ENCODE measurements around the gene TOMM6. TPM values are rescaled to one million over a fixed set of nuclear protein-coding genes. Genes with fewer than 3 reads are reported as not detected.

The TOMM6 gene
- total RNA-seq, 2 donors from 2014 or later = 158 to 233 TPM

GRCh38 chr6:41748102-41748477, 39.4 kb upstream of the TOMM6 start:
- no peak for TF ChIP-seq POLR2AphosphoS5 (IDR thresholded peaks at IDR 0.05)
- no peak for TF ChIP-seq POLR2A (IDR thresholded peaks at IDR 0.05)
- TF ChIP-seq, protein P1, sequence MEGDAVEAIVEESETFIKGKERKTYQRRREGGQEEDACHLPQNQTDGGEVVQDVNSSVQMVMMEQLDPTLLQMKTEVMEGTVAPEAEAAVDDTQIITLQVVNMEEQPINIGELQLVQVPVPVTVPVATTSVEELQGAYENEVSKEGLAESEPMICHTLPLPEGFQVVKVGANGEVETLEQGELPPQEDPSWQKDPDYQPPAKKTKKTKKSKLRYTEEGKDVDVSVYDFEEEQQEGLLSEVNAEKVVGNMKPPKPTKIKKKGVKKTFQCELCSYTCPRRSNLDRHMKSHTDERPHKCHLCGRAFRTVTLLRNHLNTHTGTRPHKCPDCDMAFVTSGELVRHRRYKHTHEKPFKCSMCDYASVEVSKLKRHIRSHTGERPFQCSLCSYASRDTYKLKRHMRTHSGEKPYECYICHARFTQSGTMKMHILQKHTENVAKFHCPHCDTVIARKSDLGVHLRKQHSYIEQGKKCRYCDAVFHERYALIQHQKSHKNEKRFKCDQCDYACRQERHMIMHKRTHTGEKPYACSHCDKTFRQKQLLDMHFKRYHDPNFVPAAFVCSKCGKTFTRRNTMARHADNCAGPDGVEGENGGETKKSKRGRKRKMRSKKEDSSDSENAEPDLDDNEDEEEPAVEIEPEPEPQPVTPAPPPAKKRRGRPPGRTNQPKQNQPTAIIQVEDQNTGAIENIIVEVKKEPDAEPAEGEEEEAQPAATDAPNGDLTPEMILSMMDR (IDR thresholded peaks at IDR 0.05) = no peak
- H3K36me3 ChIP-seq = no peaks in the 10 kb centered on the region
- H3K9me3 ChIP-seq = no peaks in the 10 kb centered on the region
- H3K27ac ChIP-seq = peak overlapping the region; percentile 27 to 64
- no peaks in the 10 kb centered on the region for H3K27me3 ChIP-seq (replicated peaks; ENCODE audit: insufficient read depth)
- WGBS = 83% methylated on average over 6 of the region's 6 CpGs
- H3K4me1 ChIP-seq (replicated peaks) = no peaks in the 10 kb centered on the region
- H3K4me3 ChIP-seq = no peak overlapping the region
- DNase-seq (ENCODE audit: low spot score) = no peak
- intact Hi-C loops (cut with DNase I) = no loop called here

- TF ChIP-seq, protein P1 (IDR thresholded peaks at IDR 0.05) = no peak
- TF ChIP-seq POLR2AphosphoS5 (IDR thresholded peaks at IDR 0.05) = no peak
- TF ChIP-seq POLR2A (IDR thresholded peaks at IDR 0.05) = no peak
- H3K9me3 ChIP-seq = no peaks in the 10 kb centered on the region
- no peaks in the 10 kb centered on the region for H3K4me1 ChIP-seq (replicated peaks)
- intact Hi-C loops (cut with DNase I) = no loop called here
- 45% methylated on average over 3 of the region's 3 CpGs for WGBS
- no peak overlapping the region for H3K4me3 ChIP-seq
- H3K27me3 ChIP-seq (replicated peaks; ENCODE audit: insufficient read depth) = no peaks in the 10 kb centered on the region
- DNase-seq (ENCODE audit: low spot score) = no peak
- peak overlapping the region; percentile 27 to 64 for H3K27ac ChIP-seq
- no peaks in the 10 kb centered on the region for H3K36me3 ChIP-seq
These were observed 39.0 kb upstream of the TOMM6 start for GRCh38 chr6:41748542-41748941.

DNA sequence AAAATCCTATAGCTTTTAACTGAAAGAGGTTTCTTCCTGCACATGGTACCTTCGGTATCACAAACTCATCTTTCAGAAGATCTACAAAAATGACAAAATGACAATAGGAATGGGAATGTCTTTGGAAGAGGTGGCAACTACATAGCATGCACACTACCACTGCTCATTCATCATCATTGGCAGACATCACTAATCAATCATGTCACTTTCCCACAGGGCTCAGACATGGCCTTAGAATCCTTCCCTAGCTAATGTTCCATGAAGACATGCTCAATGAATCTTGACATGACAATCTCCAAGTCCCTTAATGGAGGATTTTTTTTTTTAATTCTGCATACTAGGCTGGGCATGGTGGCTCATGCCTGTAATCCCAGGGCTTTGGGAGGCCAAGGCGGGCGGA, 37.1 kb upstream of the TOMM6 start:
- DNase-seq (ENCODE audit: low spot score) = no peak
- Histone ChIP-seq H3K4me3 (no peak overlapping the region), H3K27ac (no peak overlapping the region), H3K27me3 (replicated peaks; ENCODE audit: insufficient read depth) (no peaks in the 10 kb centered on the region), H3K9me3 (no peaks in the 10 kb centered on the region), H3K36me3 (no peaks in the 10 kb centered on the region), H3K4me1 (replicated peaks) (no peaks in the 10 kb centered on the region)
- WGBS = 100% methylated on average over 3 of the region's 3 CpGs
- intact Hi-C loops (cut with DNase I) = no loop called here
- no peak for TF ChIP-seq POLR2A (IDR thresholded peaks at IDR 0.05)

GRCh38 chr6:41755895-41756294, 31.6 kb upstream of the TOMM6 start:
- Histone ChIP-seq H3K9me3 (no peaks in the 10 kb centered on the region), H3K36me3 (no peaks in the 10 kb centered on the region), H3K27me3 (replicated peaks; ENCODE audit: insufficient read depth) (no peaks in the 10 kb centered on the region), H3K4me1 (replicated peaks) (no peaks in the 10 kb centered on the region), H3K27ac (no peak overlapping the region), H3K4me3 (no peak overlapping the region)
- DNase-seq (ENCODE audit: low spot score) = no peak
- 60% methylated on average over 4 of the region's 4 CpGs for WGBS
- intact Hi-C loops (cut with DNase I) = no loop called here
- TF ChIP-seq POLR2A (IDR thresholded peaks at IDR 0.05) (no peak), POLR2AphosphoS5 (IDR thresholded peaks at IDR 0.05) (no peak)
- TF ChIP-seq, protein P1 (IDR thresholded peaks at IDR 0.05) = no peak

DNA sequence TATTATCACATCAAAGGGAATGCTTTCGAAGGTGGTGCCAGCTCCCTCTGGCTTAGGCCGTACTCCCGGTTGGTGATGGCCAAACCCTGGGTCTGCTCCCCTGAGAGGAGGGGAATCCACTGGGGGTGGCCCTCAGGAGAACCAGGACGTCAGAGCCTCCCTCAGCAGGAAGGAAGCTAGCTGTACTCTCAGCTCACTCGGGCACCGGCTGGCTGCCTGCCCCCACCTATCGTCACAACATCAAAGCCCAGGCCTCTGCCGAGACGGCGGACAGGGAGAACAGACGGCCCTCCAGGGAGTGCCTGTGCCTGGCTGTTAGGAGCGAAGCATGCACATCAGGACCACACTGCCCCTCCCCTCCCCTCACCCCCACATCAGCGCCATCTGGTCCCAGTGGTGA, 31.1 kb upstream of the TOMM6 start:
- no peaks in the 10 kb centered on the region for H3K4me1 ChIP-seq (replicated peaks)
- TF ChIP-seq, protein P1 (IDR thresholded peaks at IDR 0.05) = no peak
- TF ChIP-seq POLR2AphosphoS5 (IDR thresholded peaks at IDR 0.05) = no peak
- no peak for TF ChIP-seq POLR2A (IDR thresholded peaks at IDR 0.05)
- H3K36me3 ChIP-seq = no peaks in the 10 kb centered on the region
- H3K4me3 ChIP-seq = no peak overlapping the region
- H3K27me3 ChIP-seq (replicated peaks; ENCODE audit: insufficient read depth) = no peaks in the 10 kb centered on the region
- 68% methylated on average over 13 of the region's 13 CpGs for WGBS
- H3K27ac ChIP-seq = no peak overlapping the region
- DNase-seq (ENCODE audit: low spot score) = no peak
- no peaks in the 10 kb centered on the region for H3K9me3 ChIP-seq
- intact Hi-C loops (cut with DNase I) = no loop called here

Data from prostate gland (tissue), 2 donors.